A673 (cell line): Measurements from ENCODE around the gene NET1. TPM values are rescaled to one million over a fixed set of nuclear protein-coding genes. Genes with fewer than 3 reads are reported as not detected.

Experiments used
- BruUV-seq: library from RNA; stranded (reverse); fragments of 400-500 nt; replicated peaks from 2 replicates; lab custom pipeline; 2021; lab: Mats Ljungman, UMichigan
- CTCF ChIA-PET: fragments of 300-600 bp; sonication (Branson Sonifier 250); formaldehyde crosslinking; loops from one replicate; lab custom pipeline; 2022; ENCODE audit warnings: antibody characterized with exemption; lab: Charles Lee
- POLR2A ChIA-PET: fragments of 300-600 bp; sonication (Branson Sonifier 250); formaldehyde crosslinking; loops from one replicate; lab custom pipeline; 2022; ENCODE audit warnings: antibody characterized with exemption; ENCODE audit not compliant: low non-redundant PET; lab: Charles Lee
- DNase-seq: peaks from one replicate; pipeline ENCODE4 v3.0.0-alpha.2; 2015; ENCODE audit warnings: low spot score
- H3K27ac ChIP-seq: fragments of 200-600 bp; sonication (generic); 2 replicates; pipeline ENCODE4 v1.5.1; 2016; ENCODE audit warnings: mixed run types, low read depth, mild to moderate bottlenecking, mixed read lengths, antibody characterized with exemption, low read length; ENCODE audit not compliant: poor library complexity, severe bottlenecking
- H3K27me3 ChIP-seq: fragments of 200-600 bp; sonication (generic); replicated peaks from 2 replicates; pipeline ENCODE4 v1.6.1; 2017; ENCODE audit warnings: mixed run types, low read depth, mild to moderate bottlenecking, mixed read lengths, antibody characterized with exemption, low read length; ENCODE audit not compliant: insufficient read depth, poor library complexity
- H3K36me3 ChIP-seq: fragments of 200-600 bp; sonication (generic); 2 replicates; pipeline ENCODE4 v1.6.1; 2016; ENCODE audit warnings: mixed run types, mild to moderate bottlenecking, mixed read lengths, antibody characterized with exemption, low read length; ENCODE audit not compliant: insufficient read depth, poor library complexity, severe bottlenecking
- H3K4me1 ChIP-seq: fragments of 200-600 bp; sonication (generic); 2 replicates; pipeline ENCODE4 v1.6.1; 2017; ENCODE audit warnings: mixed run types, mild to moderate bottlenecking, mixed read lengths, antibody characterized with exemption, low read length; ENCODE audit not compliant: insufficient read depth, poor library complexity, severe bottlenecking
- H3K4me3 ChIP-seq: fragments of 200-600 bp; sonication (generic); 2 replicates; pipeline ENCODE4 v1.5.1; 2016; ENCODE audit warnings: low read depth, mixed run types, mild to moderate bottlenecking, mixed read lengths, low read length; ENCODE audit not compliant: poor library complexity, severe bottlenecking
- H3K9me3 ChIP-seq: fragments of 200-600 bp; sonication (generic); 2 replicates; pipeline ENCODE4 v1.6.1; 2016; ENCODE audit warnings: mixed run types, low read depth, mild to moderate bottlenecking, mixed read lengths, antibody characterized with exemption, low read length; ENCODE audit not compliant: poor library complexity, severe bottlenecking
- EZH2 ChIP-seq: fragments of 200-600 bp; sonication (generic); IDR thresholded peaks from 2 replicates; pipeline ENCODE4 v1.6.1; 2017; ENCODE audit warnings: borderline replicate concordance, low read depth, mild to moderate bottlenecking, mixed read lengths, antibody characterized with exemption, low read length; ENCODE audit not compliant: poor library complexity, severe bottlenecking
- intact Hi-C: fragments of 100-400 bp; cut with micrococcal nuclease; formaldehyde crosslinking; loops from one replicate; pipeline ENCODE4 v1.10.0; 2022; ENCODE audit not compliant: unreplicated experiment
- total RNA-seq: library from RNA; stranded (reverse); gene quantifications from 2 replicates; pipeline ENCODE4 v1.2.3, GENCODE V29; 2021
- TF ChIP-seq, protein P1 (sequence below): fragments of 300-800, 200-600 bp; sonication (generic); conservative IDR thresholded peaks from 2 replicates; pipeline ENCODE4 v1.5.1; 2017; ENCODE audit warnings: low read depth, mild to moderate bottlenecking, antibody characterized with exemption, low read length, moderate library complexity, mixed read lengths

NET1 gene
- total RNA-seq, 1 experiment from 2014 or later: 71.4 TPM

DNA sequence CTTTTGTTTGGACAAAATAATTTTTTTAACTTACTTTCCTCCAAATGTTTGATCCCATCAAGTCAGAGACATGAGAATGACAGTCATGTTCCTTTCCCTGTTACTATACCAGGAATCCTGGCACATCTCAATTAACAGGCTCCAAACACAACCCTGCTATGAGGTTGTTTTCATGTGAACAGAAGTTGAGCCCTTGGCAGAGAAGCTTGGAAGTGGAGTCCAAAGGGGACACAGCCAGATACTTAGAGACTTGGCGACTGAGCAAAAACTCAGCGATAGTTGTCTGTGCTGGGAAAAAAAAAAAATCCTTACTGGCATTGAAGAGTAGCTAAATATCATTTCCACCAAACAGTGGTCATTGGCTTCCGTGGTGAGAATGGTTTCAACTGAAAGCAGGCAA lies 20.6 kb upstream of the NET1 start:
- POLR2A ChIA-PET: no interaction called here
- H3K27ac ChIP-seq: no peak overlapping the region
- CTCF ChIA-PET: interaction anchor here (0.7 kb wide), 1 partner anchor 15 kb away, joined by 6 read pairs; no protein-coding TSS in a partner anchor
- BruUV-seq: no TSS peak
- H3K9me3 ChIP-seq: peaks cover 39% of the 10 kb centered on the region
- no peak overlapping the region for H3K4me3 ChIP-seq
- no peak for DNase-seq
- H3K36me3 ChIP-seq: no peaks in the 10 kb centered on the region
- no peak for TF ChIP-seq EZH2
- TF ChIP-seq, protein P1, sequence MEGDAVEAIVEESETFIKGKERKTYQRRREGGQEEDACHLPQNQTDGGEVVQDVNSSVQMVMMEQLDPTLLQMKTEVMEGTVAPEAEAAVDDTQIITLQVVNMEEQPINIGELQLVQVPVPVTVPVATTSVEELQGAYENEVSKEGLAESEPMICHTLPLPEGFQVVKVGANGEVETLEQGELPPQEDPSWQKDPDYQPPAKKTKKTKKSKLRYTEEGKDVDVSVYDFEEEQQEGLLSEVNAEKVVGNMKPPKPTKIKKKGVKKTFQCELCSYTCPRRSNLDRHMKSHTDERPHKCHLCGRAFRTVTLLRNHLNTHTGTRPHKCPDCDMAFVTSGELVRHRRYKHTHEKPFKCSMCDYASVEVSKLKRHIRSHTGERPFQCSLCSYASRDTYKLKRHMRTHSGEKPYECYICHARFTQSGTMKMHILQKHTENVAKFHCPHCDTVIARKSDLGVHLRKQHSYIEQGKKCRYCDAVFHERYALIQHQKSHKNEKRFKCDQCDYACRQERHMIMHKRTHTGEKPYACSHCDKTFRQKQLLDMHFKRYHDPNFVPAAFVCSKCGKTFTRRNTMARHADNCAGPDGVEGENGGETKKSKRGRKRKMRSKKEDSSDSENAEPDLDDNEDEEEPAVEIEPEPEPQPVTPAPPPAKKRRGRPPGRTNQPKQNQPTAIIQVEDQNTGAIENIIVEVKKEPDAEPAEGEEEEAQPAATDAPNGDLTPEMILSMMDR: no peak
- H3K27me3 ChIP-seq: no peaks in the 10 kb centered on the region
- H3K4me1 ChIP-seq: no peaks in the 10 kb centered on the region
- intact Hi-C loops: no loop called here

DNA sequence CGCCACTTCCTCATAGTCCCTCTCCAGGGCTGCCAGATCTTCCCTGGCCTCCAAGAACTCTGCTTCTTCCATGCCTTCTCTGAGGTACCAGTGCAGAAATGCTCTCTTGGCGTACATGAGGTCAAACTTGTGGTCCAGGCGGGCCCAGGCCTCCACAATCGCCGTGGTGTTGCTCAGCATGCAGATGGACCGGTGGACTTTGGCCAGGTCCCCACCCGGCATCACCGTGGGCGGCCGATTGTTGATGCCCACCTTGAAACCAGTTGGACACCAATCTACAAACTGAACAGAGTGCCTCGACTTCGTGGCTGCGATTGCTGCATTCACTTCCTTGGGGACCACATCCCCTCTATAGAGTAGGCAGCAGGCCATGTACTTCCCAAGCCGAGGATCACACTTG lies 18.8 kb upstream of the NET1 start:
- Histone ChIP-seq H3K4me1 (peaks cover 5% of the 10 kb centered on the region), H3K27ac (no peak overlapping the region), H3K27me3 (no peaks in the 10 kb centered on the region), H3K4me3 (no peak overlapping the region), H3K36me3 (no peaks in the 10 kb centered on the region), H3K9me3 (peaks cover 39% of the 10 kb centered on the region)
- TF ChIP-seq, protein P1: no peak
- TF ChIP-seq EZH2: no peak
- CTCF ChIA-PET: no interaction called here
- no TSS peak for BruUV-seq
- POLR2A ChIA-PET: no interaction called here
- intact Hi-C loops: no loop called here
- no peak for DNase-seq

DNA sequence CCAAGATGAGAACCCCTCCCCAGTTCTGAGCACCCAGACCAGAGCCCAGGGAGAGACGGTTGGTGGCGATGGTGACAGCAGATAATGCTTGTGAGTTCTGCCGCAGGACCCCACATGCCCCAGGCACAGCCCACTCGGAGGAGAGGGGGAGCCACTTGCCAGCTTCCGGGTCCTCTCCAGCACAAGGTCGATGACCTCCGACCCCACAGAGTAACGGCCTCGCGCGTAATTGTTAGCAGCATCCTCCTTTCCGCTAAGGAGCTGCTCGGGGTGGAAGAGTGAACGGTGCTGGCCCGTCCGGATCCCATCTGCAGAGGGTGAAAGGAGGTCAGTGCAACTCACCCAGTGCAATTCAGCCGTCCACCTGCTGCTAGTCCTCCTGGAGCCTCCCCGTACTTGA lies 17.2 kb upstream of the NET1 start:
- Histone ChIP-seq H3K27me3 (no peaks in the 10 kb centered on the region), H3K9me3 (peaks cover 23% of the 10 kb centered on the region), H3K27ac (no peak overlapping the region), H3K4me1 (peaks cover 5% of the 10 kb centered on the region), H3K4me3 (no peak overlapping the region), H3K36me3 (no peaks in the 10 kb centered on the region)
- no peak for DNase-seq
- intact Hi-C loops: no loop called here
- no peak for TF ChIP-seq EZH2
- TF ChIP-seq, protein P1: no peak
- ChIA-PET CTCF (no interaction called here), POLR2A (no interaction called here)
- no TSS peak for BruUV-seq
